GM12878 (cell line): ENCODE data around the gene LRRC74B.

ENCODE experiments used
- CTCF ChIP-seq, 3 experiments: IDR thresholded peaks in 2 of 3; conservative IDR thresholded peaks in 1 of 3; 2 replicates each; pipeline ENCODE4 v1.5.1; 2011; ENCODE audit warnings: low read depth in 3 of 3, low read length in 3 of 3, mild to moderate bottlenecking in 3 of 3, control low read depth in 2 of 3, moderate library complexity in 2 of 3, inconsistent platforms in 1 of 3, mixed read lengths in 1 of 3; ENCODE audit not compliant: control insufficient read depth in 2 of 3, insufficient read depth in 1 of 3; ENCODE audit errors: extremely low read depth in 1 of 3
- EZH2 ChIP-seq: IDR thresholded peaks from 2 replicates; pipeline ENCODE4 v1.6.1; 2012; ENCODE audit warnings: low read depth, mild to moderate bottlenecking, control low read depth, inconsistent platforms, low read length, borderline replicate concordance; ENCODE audit not compliant: control insufficient read depth
- SP1 ChIP-seq: IDR thresholded peaks from one replicate; pipeline ENCODE4 v1.6.1; 2011; ENCODE audit warnings: low read depth, low read length
- TCF3 ChIP-seq: IDR thresholded peaks from 2 replicates; pipeline ENCODE4 v1.6.1; 2012; ENCODE audit warnings: low read depth, mild to moderate bottlenecking, low read length, borderline replicate concordance; ENCODE audit not compliant: insufficient read depth
- TF ChIP-seq, protein P1 (sequence below): IDR thresholded peaks from 2 replicates; pipeline ENCODE4 v1.6.1; 2012; ENCODE audit warnings: low read depth, low read length, improper control_type of control experiment

- TF ChIP-seq, protein P1, sequence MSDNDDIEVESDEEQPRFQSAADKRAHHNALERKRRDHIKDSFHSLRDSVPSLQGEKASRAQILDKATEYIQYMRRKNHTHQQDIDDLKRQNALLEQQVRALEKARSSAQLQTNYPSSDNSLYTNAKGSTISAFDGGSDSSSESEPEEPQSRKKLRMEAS = no peak
- TF ChIP-seq CTCF (IDR thresholded peaks at IDR 0.05 in 2 of 3, conservative IDR thresholded peaks at IDR 0.05 in 1 of 3; ENCODE audit: control insufficient read depth in 2 of 3, extremely low read depth in 1 of 3, insufficient read depth in 1 of 3, low read depth in 3 of 3, low read length in 3 of 3) = no peak
- no peak for TF ChIP-seq TCF3
- no peak for TF ChIP-seq EZH2
- TF ChIP-seq SP1 = no peak
Observed at GRCh38 chr22:21047035-21047661, 1.4 kb downstream of the LRRC74B start.
